HepG2 (cell line): ENCODE results near the gene SERAC1. TPM values are rescaled to one million over a fixed set of nuclear protein-coding genes. Genes with fewer than 3 reads are reported as not detected.

Source experiments
- ARID2 ChIP-seq: sonication (generic); formaldehyde crosslinking; IDR thresholded peaks from 2 replicates; pipeline ENCODE4 v1.8.1; 2022; ENCODE audit warnings: mild to moderate bottlenecking, missing genetic modification reagents, borderline replicate concordance
- FOXA1 ChIP-seq, 2 experiments: fragments of 450-650 bp in 1 of 2; sonication (generic) in 1 of 2; formaldehyde crosslinking in 1 of 2; IDR thresholded peaks; 2 replicates each; pipeline versions ENCODE4 v1.4.0 to v1.6.1; 2016 to 2020; ENCODE audit warnings: missing genetic modification reagents in 1 of 2
- IRF2 ChIP-seq: IDR thresholded peaks from 2 replicates; pipeline ENCODE4 v1.6.1; 2018; ENCODE audit warnings: missing genetic modification reagents, missing compliant biosample characterization
- LRRFIP1 ChIP-seq: sonication (generic); formaldehyde crosslinking; conservative IDR thresholded peaks from 2 replicates; pipeline ENCODE4 v1.4.0; 2020; ENCODE audit warnings: missing genetic modification reagents
- MTF1 ChIP-seq: sonication (generic); formaldehyde crosslinking; IDR thresholded peaks from 2 replicates; pipeline ENCODE4 v1.5.0; 2020; ENCODE audit warnings: missing genetic modification reagents
- SOX13 ChIP-seq, 3 experiments: fragments of 450-650 bp in 1 of 3; sonication (generic) in 1 of 3; formaldehyde crosslinking in 1 of 3; IDR thresholded peaks in 2 of 3; conservative IDR thresholded peaks in 1 of 3; 2 replicates each; pipeline versions ENCODE4 v1.5.0 to v1.6.1; 2016 to 2020; ENCODE audit warnings: antibody characterized with exemption in 1 of 3, mild to moderate bottlenecking in 1 of 3, missing compliant biosample characterization in 1 of 3, missing genetic modification reagents in 1 of 3, moderate library complexity in 1 of 3
- ZFP36L1 ChIP-seq: sonication (generic); formaldehyde crosslinking; IDR thresholded peaks from 2 replicates; pipeline ENCODE4 v1.8.0; 2022; ENCODE audit warnings: mild to moderate bottlenecking, missing genetic modification reagents, moderate library complexity
- ZFP36L2 ChIP-seq: sonication (generic); formaldehyde crosslinking; IDR thresholded peaks from 2 replicates; pipeline ENCODE4 v1.4.0; 2020; ENCODE audit warnings: missing genetic modification reagents
- ZNF136 ChIP-seq: sonication (generic); formaldehyde crosslinking; IDR thresholded peaks from 2 replicates; pipeline ENCODE4 v1.8.1; 2022; ENCODE audit warnings: low read depth, mild to moderate bottlenecking, moderate library complexity, missing genetic modification reagents
- ZNF430 ChIP-seq: sonication (generic); formaldehyde crosslinking; IDR thresholded peaks from 2 replicates; pipeline ENCODE4 v1.9.0; 2021; ENCODE audit warnings: mild to moderate bottlenecking, missing genetic modification reagents
- ZNF547 ChIP-seq: sonication (generic); formaldehyde crosslinking; IDR thresholded peaks from 2 replicates; pipeline ENCODE4 v1.5.1; 2020; ENCODE audit warnings: mild to moderate bottlenecking, missing genetic modification reagents
- ZNF674 ChIP-seq: sonication (generic); formaldehyde crosslinking; IDR thresholded peaks from 2 replicates; pipeline ENCODE4 v1.5.0; 2020; ENCODE audit warnings: low read depth, mild to moderate bottlenecking, missing genetic modification reagents
- ZNF710 ChIP-seq: sonication (generic); formaldehyde crosslinking; IDR thresholded peaks from 2 replicates; pipeline ENCODE4 v1.5.0; 2020; ENCODE audit warnings: mild to moderate bottlenecking, missing genetic modification reagents, borderline replicate concordance
- ZNF777 ChIP-seq: sonication (generic); formaldehyde crosslinking; IDR thresholded peaks from 2 replicates; pipeline ENCODE4 v1.4.0; 2020; ENCODE audit warnings: missing genetic modification reagents
- polyA plus RNA-seq, 8 experiments: library from polyadenylated mRNA; depleted of rRNA in 3 of 8; stranded (reverse) in 7 of 8; unstranded in 1 of 8; fragments of >200 nt; fragmentation: Illumina TruSeq in 4 of 8; extraction: Trizol in 4 of 8; gene quantifications; 2 replicates each; pipeline versions ENCODE4 v1.2.1 to v1.2.3, GENCODE V29; 2011 to 2016; ENCODE audit warnings: low read depth in 4 of 8, missing spikeins in 1 of 8, mixed read lengths in 1 of 8; ENCODE audit not compliant: insufficient read depth in 1 of 8
- total RNA-seq, 5 experiments: library from RNA; depleted of rRNA; stranded (reverse); fragments of >200 nt; fragmentation: Illumina TruSeq; extraction: Trizol; gene quantifications; 2 replicates each; pipeline ENCODE4 v1.2.3, GENCODE V29; 2016; ENCODE audit warnings: low read depth in 1 of 5
- TF ChIP-seq, protein P1 (sequence below): sonication (generic); formaldehyde crosslinking; IDR thresholded peaks from 2 replicates; pipeline ENCODE4 v1.4.0; 2020; ENCODE audit warnings: missing genetic modification reagents
- TF ChIP-seq, protein P2 (sequence below): sonication (generic); formaldehyde crosslinking; IDR thresholded peaks from 2 replicates; pipeline ENCODE4 v1.4.0; 2020; ENCODE audit warnings: missing genetic modification reagents, borderline replicate concordance

Gene SERAC1
- total and polyA plus RNA-seq, 2 of the 13 experiments (the other 11 are each of a cell fraction or from before 2014, with no cell fraction given), result 4.5 to 8.1 TPM

DNA sequence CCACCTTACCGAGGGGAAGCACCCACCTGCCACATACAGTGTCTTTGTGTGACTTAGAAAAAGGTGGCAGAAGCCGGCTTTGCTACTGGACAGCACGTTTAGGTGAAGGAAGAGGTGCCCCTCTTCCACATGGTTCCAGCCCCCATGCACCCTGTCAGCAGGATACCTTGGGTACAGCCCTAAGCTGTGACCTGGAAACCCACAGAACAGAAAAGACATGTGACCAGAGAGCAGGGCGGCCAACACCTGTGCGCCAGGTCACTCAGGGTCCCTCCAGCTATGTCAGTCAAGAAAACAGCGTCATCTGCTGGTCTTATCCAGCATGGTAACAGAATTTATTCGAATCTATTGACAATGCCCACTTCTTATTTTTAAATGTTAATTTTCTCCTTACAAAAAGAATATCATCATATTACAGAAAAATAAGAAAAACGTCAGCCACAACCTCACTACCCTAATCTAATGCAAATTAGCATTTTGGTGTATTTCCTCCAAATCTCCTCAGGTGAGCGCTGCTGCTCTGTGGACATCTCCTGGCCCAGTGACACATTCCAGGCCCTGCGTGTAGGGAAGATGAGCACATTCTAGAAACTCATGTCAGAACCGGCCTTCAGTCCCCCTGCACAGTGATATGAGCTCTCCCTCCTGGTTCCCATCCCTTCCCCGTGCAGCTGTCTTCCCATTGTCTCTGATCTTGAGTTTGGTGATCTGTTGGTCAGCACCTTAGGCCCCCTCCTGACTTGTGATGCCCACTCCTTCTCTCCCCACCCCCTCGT, 37.3 kb upstream of the SERAC1 start (continued):
- TF ChIP-seq, protein P1, sequence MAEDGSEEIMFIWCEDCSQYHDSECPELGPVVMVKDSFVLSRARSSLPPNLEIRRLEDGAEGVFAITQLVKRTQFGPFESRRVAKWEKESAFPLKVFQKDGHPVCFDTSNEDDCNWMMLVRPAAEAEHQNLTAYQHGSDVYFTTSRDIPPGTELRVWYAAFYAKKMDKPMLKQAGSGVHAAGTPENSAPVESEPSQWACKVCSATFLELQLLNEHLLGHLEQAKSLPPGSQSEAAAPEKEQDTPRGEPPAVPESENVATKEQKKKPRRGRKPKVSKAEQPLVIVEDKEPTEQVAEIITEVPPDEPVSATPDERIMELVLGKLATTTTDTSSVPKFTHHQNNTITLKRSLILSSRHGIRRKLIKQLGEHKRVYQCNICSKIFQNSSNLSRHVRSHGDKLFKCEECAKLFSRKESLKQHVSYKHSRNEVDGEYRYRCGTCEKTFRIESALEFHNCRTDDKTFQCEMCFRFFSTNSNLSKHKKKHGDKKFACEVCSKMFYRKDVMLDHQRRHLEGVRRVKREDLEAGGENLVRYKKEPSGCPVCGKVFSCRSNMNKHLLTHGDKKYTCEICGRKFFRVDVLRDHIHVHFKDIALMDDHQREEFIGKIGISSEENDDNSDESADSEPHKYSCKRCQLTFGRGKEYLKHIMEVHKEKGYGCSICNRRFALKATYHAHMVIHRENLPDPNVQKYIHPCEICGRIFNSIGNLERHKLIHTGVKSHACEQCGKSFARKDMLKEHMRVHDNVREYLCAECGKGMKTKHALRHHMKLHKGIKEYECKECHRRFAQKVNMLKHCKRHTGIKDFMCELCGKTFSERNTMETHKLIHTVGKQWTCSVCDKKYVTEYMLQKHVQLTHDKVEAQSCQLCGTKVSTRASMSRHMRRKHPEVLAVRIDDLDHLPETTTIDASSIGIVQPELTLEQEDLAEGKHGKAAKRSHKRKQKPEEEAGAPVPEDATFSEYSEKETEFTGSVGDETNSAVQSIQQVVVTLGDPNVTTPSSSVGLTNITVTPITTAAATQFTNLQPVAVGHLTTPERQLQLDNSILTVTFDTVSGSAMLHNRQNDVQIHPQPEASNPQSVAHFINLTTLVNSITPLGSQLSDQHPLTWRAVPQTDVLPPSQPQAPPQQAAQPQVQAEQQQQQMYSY (CRISPR knock-in tag), result no peak
- TF ChIP-seq MTF1, result no peak
- TF ChIP-seq, protein P2, sequence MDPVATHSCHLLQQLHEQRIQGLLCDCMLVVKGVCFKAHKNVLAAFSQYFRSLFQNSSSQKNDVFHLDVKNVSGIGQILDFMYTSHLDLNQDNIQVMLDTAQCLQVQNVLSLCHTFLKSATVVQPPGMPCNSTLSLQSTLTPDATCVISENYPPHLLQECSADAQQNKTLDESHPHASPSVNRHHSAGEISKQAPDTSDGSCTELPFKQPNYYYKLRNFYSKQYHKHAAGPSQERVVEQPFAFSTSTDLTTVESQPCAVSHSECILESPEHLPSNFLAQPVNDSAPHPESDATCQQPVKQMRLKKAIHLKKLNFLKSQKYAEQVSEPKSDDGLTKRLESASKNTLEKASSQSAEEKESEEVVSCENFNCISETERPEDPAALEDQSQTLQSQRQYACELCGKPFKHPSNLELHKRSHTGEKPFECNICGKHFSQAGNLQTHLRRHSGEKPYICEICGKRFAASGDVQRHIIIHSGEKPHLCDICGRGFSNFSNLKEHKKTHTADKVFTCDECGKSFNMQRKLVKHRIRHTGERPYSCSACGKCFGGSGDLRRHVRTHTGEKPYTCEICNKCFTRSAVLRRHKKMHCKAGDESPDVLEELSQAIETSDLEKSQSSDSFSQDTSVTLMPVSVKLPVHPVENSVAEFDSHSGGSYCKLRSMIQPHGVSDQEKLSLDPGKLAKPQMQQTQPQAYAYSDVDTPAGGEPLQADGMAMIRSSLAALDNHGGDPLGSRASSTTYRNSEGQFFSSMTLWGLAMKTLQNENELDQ (CRISPR knock-in tag), result no peak
- 0 out of 2 replicates have a peak, but pooled peaks have one; percentile 66 for TF ChIP-seq ZNF136 (CRISPR knock-in tag)
- TF ChIP-seq ZNF674, result 0 out of 2 replicates have a peak, but pooled peaks have one; percentile 68
- no peak for TF ChIP-seq LRRFIP1
- no peak for TF ChIP-seq SOX13 (IDR thresholded peaks at IDR 0.05)
- TF ChIP-seq SOX13 (CRISPR knock-in tag; conservative IDR thresholded peaks at IDR 0.05 in 1 of 2, IDR thresholded peaks at IDR 0.05 in 1 of 2), result no peak
- no peak for TF ChIP-seq ZFP36L2 (CRISPR knock-in tag)
- no peak for TF ChIP-seq ZNF547
- TF ChIP-seq ARID2 (CRISPR knock-in tag), result no peak
- TF ChIP-seq ZFP36L1 (CRISPR knock-in tag), result no peak
- TF ChIP-seq IRF2 (CRISPR knock-in tag), result peak; percentile 57; the same call in 1 of the 2 replicates
- no peak for TF ChIP-seq FOXA1 (IDR thresholded peaks at IDR 0.05)
- peak; percentile 38; the same call in 1 of the 2 replicates for TF ChIP-seq FOXA1 (CRISPR knock-in tag; IDR thresholded peaks at IDR 0.05)
- 0 out of 2 replicates have a peak, but pooled peaks have one; percentile 35 for TF ChIP-seq ZNF710
- no peak for TF ChIP-seq ZNF430
- TF ChIP-seq ZNF777 (CRISPR knock-in tag), result no peak
